Astrocyte of the spinal cord (primary cell): ENCODE results near the gene SLC11A1.

ENCODE experiments used
- DNase-seq: peaks from one replicate; pipeline ENCODE4 v3.0.0; 2011; ENCODE audit warnings: low read depth, low spot score
- H3K4me3 ChIP-seq: 2 replicates; pipeline ENCODE4 v1.5.1; 2011; ENCODE audit warnings: low read depth, mild to moderate bottlenecking, low read length, moderate library complexity
- in situ Hi-C: cut with HindIII; loops from 2 replicates; pipeline ENCODE4 v1.10.0; 2017; ENCODE audit warnings: low sequenced_read_pairs
- TF ChIP-seq, protein P1 (sequence below): IDR thresholded peaks from 2 replicates; pipeline ENCODE4 v1.5.1; 2012; ENCODE audit warnings: low read depth, mild to moderate bottlenecking, low read length, inconsistent platforms

Gene SLC11A1

DNA sequence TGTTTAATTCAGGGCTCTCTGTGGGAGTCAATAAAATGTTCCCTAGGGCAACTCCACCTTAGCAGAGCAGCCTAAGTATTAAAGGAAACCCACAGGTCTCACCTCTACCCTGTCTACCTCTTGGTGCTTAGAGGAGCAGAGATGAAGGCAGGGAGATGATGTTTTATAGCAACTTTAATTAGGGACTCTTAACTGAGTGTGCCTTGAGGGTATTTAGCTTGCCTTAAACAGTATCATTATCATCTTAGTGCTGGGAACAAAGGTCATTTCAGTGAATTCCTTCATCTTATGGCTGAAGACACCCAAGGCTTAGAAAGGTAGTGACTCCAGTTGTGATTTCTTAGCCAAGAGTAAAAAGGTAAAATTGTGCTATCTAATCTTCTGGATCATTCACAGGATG lies 63.5 kb downstream of the SLC11A1 start:
- in situ Hi-C loops = no loop called here
- TF ChIP-seq, protein P1, sequence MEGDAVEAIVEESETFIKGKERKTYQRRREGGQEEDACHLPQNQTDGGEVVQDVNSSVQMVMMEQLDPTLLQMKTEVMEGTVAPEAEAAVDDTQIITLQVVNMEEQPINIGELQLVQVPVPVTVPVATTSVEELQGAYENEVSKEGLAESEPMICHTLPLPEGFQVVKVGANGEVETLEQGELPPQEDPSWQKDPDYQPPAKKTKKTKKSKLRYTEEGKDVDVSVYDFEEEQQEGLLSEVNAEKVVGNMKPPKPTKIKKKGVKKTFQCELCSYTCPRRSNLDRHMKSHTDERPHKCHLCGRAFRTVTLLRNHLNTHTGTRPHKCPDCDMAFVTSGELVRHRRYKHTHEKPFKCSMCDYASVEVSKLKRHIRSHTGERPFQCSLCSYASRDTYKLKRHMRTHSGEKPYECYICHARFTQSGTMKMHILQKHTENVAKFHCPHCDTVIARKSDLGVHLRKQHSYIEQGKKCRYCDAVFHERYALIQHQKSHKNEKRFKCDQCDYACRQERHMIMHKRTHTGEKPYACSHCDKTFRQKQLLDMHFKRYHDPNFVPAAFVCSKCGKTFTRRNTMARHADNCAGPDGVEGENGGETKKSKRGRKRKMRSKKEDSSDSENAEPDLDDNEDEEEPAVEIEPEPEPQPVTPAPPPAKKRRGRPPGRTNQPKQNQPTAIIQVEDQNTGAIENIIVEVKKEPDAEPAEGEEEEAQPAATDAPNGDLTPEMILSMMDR = no peak
- H3K4me3 ChIP-seq = no peak overlapping the region
- DNase-seq = no peak
